ENCODE results near the gene ME1.
"Not testable (repeated sequence)": the region's sequence is repeated elsewhere in the genome, so short reads cannot be mapped to it uniquely, and the experiment has no call there.

Gene ME1

GRCh38 chr6:83359638-83360037, 71.2 kb downstream of the ME1 start:
- no peak for DNase-seq (ENCODE audit: low read depth in 2 of 2)

- no peak for DNase-seq (ENCODE audit: low read depth in 2 of 2)
These were observed 76.1 kb downstream of the ME1 start for GRCh38 chr6:83354747-83355146.

DNA sequence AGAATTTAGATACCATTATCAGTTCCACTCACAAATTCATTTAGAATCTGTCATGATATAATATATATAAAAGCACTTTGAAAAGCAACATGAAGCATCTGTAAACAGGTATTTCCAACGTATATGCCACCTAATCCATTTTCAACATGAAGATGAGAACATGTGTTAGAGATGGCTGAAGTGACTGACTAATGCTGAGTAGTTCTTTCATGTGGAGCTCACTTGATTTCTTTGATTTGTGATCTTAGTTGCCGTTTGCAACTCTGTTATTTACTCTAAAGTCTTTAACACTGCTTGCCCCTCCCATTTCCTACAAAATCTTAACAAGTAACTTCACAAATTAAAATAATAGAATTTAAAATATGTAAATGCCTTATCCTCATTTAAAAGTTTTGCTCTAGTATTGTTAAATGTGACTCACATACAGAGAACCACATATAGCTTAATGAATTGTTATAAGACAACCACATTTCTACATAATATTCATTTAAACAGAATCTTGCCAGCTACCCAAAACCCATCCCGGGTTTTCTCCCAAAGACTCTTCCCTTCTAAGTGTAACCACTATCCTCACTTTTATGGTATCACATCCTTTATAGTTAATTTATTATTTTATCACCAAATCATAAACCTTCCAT, 78.3 kb downstream of the ME1 start:
- no peak for DNase-seq (ENCODE audit: low read depth in 2 of 2)

- no peak for DNase-seq (ENCODE audit: low read depth in 2 of 2)
These were observed 87.7 kb downstream of the ME1 start for GRCh38 chr6:83343121-83343520.

- DNase-seq (ENCODE audit: low read depth in 2 of 2), result no peak
These were observed 89.1 kb downstream of the ME1 start for GRCh38 chr6:83341765-83342164.

DNA sequence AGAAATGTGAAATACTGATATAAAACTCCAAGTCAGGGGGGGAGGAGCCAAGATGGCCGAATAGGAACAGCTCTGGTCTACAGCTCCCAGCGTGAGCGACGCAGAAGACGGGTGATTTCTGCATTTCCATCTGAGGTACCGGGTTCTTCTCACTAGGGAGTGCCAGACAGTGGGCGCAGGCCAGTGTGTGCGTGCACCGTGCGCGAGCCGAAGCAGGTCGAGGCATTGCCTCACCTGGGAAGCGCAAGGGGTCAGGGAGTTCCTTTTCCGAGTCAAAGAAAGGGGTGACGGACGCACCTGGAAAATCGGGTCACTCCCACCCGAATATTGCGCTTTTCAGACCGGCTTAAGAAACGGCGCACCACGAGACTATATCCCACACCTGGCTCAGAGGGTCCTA, 96.9 kb downstream of the ME1 start:
- DNase-seq (ENCODE audit: low read depth in 2 of 2), result not testable (repeated sequence)

DNA sequence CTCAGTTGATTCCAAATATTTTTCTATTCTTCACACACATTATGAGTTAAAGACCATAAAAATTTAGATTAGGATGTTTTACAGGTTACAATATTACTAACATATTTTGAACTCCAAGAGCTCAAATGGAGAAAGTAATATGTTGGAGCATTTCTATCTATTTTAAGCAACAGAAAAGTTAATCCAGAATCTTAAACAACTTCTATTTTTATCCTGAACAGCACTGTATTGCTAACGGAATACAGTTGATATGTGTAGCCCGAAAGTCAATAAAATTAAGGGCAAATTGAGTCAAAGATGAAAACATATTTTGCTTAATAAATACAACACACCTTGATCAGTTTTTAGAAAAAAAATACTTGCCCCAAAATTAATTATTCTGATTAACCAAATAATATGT, 97.4 kb downstream of the ME1 start:
- no peak for DNase-seq (ENCODE audit: low read depth in 2 of 2)

GRCh38 chr6:83314693-83315092, 116.2 kb downstream of the ME1 start:
- no peak for DNase-seq (ENCODE audit: low read depth in 2 of 2)

- no peak for DNase-seq (ENCODE audit: low read depth in 2 of 2)
These were observed 117.0 kb downstream of the ME1 start for GRCh38 chr6:83313882-83314281.

GRCh38 chr6:83311231-83311630, 119.6 kb downstream of the ME1 start:
- DNase-seq (ENCODE audit: low read depth in 2 of 2), result peak; percentile 40 to 50

DNA sequence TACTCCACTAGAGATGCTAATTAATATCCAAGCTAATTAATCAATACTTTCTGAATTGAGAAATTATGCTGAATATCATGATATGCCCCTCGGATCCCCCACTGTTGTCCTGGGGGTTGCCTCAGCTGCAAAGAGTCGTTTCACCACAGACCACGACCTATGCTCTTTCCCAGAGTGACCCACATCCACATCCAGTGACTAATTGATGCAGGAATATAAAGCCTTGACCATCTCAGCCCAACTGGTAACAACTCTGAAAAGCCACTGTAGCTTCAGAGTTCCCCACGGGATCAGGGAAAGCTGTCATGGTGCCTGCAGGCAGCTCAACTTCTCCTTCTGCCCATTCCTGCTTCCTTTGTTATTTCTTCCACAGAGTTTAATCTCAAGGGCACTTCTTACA, 120.8 kb downstream of the ME1 start:
- DNase-seq (ENCODE audit: low read depth in 2 of 2), result no peak

DNA sequence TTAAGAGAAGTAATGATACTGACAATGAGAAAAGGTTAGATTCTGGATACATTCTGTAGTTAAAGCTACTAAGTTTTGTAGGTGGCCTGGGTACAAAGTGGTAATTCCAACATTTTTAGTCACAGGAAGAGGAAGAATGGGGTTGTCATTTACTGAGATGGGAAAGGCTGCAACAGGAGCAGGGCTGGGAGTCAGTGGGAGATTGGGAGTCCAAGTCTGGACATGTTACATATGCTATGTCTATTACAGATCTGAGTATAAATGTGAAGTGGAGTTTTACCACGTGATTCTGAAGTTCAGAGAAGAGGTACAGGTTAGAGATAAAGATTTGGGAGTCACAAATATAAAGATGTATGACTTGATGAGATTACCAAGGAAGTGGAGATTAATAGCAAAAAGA, 121.5 kb downstream of the ME1 start:
- no peak for DNase-seq (ENCODE audit: low read depth in 2 of 2)

GRCh38 chr6:83308833-83309232, 122.0 kb downstream of the ME1 start:
- no peak for DNase-seq (ENCODE audit: low read depth in 2 of 2)

GRCh38 chr6:83307849-83308248, 123.0 kb downstream of the ME1 start:
- DNase-seq (ENCODE audit: low read depth in 2 of 2), result no peak

- no peak for DNase-seq (ENCODE audit: low read depth in 2 of 2)
These were observed 127.4 kb downstream of the ME1 start for GRCh38 chr6:83303426-83303825.

GRCh38 chr6:83294676-83295075, 136.2 kb downstream of the ME1 start:
- DNase-seq (ENCODE audit: low read depth in 2 of 2), result no peak

GRCh38 chr6:83292900-83293843, 137.7 kb downstream of the ME1 start:
- no peak for DNase-seq (ENCODE audit: low read depth in 2 of 2)

DNA sequence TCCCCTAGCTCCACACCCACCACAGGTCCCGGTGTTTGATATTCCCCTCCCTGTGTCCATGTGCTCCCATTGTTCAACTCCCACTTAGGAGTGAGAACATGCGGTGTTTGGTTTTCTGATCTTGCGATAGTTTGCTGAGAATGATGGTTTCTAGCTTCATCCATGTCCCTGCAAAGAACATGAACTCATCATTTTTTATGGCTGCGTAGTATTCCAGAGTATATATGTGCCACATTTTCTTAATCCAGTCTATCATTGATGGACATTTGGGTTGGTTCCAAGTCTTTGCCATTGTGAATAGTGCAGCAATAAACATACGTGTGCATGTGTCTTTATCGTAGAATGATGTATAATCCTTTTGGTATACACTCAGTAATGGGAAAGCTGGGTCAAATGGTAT, 143.6 kb downstream of the ME1 start:
- not testable (repeated sequence) for DNase-seq (ENCODE audit: low read depth in 2 of 2)

DNA sequence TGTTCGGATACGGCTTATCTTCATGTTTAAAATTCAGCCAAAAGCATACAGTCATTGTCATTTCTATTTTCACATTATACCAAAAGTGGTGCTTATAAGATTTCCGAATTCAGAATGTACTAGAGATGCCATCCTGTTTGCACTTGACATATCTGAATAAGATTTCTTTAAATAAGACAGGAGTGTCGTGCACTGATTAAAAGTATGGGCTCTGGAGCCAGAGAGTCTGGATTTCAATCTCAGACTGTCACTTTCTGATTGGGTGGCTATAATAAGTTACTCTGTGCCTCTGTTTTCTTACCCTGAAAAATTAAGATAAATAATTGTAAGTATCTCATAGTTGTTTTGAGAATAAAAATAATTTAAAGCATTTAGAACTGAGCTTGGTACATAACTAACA, 144.9 kb downstream of the ME1 start:
- DNase-seq (ENCODE audit: low read depth in 2 of 2), result no peak

DNA sequence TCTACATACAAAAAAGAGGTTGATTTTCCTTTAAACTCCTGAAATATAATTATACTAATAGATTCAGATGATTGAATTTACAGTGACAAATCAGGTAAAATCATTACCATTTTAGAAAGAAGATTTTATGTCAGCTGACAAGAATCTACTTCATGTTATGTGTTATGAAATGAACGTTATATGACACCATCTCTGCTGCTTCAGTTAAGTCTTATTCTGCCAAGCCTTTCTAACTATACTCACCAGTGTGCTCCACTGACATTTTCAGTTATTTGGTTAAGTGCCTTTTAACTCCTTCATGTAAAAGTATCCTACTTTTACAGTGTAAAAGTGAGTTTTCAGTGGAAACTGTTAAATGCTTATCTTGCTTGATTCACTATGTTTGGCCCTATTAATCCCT, 157.3 kb downstream of the ME1 start:
- DNase-seq (ENCODE audit: low read depth in 2 of 2), result no peak

GRCh38 chr6:83270971-83271719, 159.7 kb downstream of the ME1 start:
- peak; percentile 80 to 87 for DNase-seq (ENCODE audit: low read depth in 2 of 2)

GRCh38 chr6:83265384-83265783, 165.5 kb downstream of the ME1 start:
- peak in 1 of 2 experiments; percentile 13 for DNase-seq (ENCODE audit: low read depth in 2 of 2)

All from fibroblast of skin of left biceps (primary cell).